Neuronal stem cell (in vitro differentiated cells): ENCODE measurements around the gene ITPRID1.
A peak's percentile ranks its signal among the peaks of the same experiment; 100 is the strongest.

Source experiments
- DNase-seq: peaks from one replicate; pipeline ENCODE4 v3.0.0-alpha.2; 2013; ENCODE audit warnings: low spot score
- H2AFZ ChIP-seq: one replicate; pipeline ENCODE4 v1.6.1; 2013; ENCODE audit warnings: mild to moderate bottlenecking, low read length, inconsistent platforms
- H2AK5ac ChIP-seq: 2 replicates; pipeline ENCODE4 v1.6.1; 2013; ENCODE audit warnings: low read depth, mild to moderate bottlenecking, inconsistent platforms, low read length, moderate library complexity, mixed read lengths
- H2BK120ac ChIP-seq: 2 replicates; pipeline ENCODE4 v1.6.1; 2013; ENCODE audit warnings: low read depth, mild to moderate bottlenecking, inconsistent platforms, low read length, moderate library complexity, mixed read lengths
- H2BK12ac ChIP-seq: one replicate; pipeline ENCODE4 v1.6.1; 2013; ENCODE audit warnings: low read length, inconsistent platforms
- H2BK15ac ChIP-seq: 2 replicates; pipeline ENCODE4 v1.6.1; 2013; ENCODE audit warnings: mild to moderate bottlenecking, low read length, inconsistent platforms, mixed read lengths
- H2BK5ac ChIP-seq: one replicate; pipeline ENCODE4 v1.6.1; 2013; ENCODE audit warnings: inconsistent platforms, mild to moderate bottlenecking, low read length, moderate library complexity
- H3K14ac ChIP-seq: one replicate; pipeline ENCODE4 v1.6.1; 2013; ENCODE audit warnings: low read length, inconsistent platforms
- H3K18ac ChIP-seq: 2 replicates; pipeline ENCODE4 v1.6.1; 2013; ENCODE audit warnings: low read length, inconsistent platforms
- H3K23ac ChIP-seq: 2 replicates; pipeline ENCODE4 v1.6.1; 2013; ENCODE audit warnings: low read depth, mild to moderate bottlenecking, mixed read lengths, low read length, inconsistent platforms; ENCODE audit not compliant: poor library complexity
- H3K27ac ChIP-seq: replicated peaks from 3 replicates; pipeline ENCODE4 v1.5.1; 2013; ENCODE audit warnings: low read length, inconsistent platforms
- H3K27me3 ChIP-seq, 3 experiments: 2 replicates each; pipeline ENCODE4 v1.6.1; 2013; ENCODE audit warnings: low read length in 3 of 3, mild to moderate bottlenecking in 2 of 3, inconsistent platforms in 1 of 3, low read depth in 1 of 3, mixed read lengths in 1 of 3, moderate library complexity in 1 of 3; ENCODE audit not compliant: control insufficient read depth in 3 of 3, insufficient read depth in 3 of 3
- H3K36me3 ChIP-seq, 2 donors: replicated peaks in 1 of 2; 2 replicates each; pipeline ENCODE4 v1.6.1; 2013; ENCODE audit warnings: low read length in 2 of 2; ENCODE audit not compliant: control insufficient read depth in 2 of 2, insufficient read depth in 2 of 2
- H3K4ac ChIP-seq: 2 replicates; pipeline ENCODE4 v1.6.1; 2013; ENCODE audit warnings: inconsistent platforms, mild to moderate bottlenecking, low read length, moderate library complexity
- H3K4me1 ChIP-seq, 2 donors: 1 replicate in 1 of 2; 2 replicates in 1 of 2; pipeline ENCODE4 v1.6.1; 2013; ENCODE audit warnings: low read length in 2 of 2, low read depth in 1 of 2; ENCODE audit not compliant: control insufficient read depth in 2 of 2, insufficient read depth in 1 of 2
- H3K4me2 ChIP-seq: one replicate; pipeline ENCODE4 v1.6.1; 2013; ENCODE audit warnings: mild to moderate bottlenecking, low read length, inconsistent platforms; ENCODE audit not compliant: insufficient read depth, poor library complexity, severe bottlenecking
- H3K4me3 ChIP-seq, 2 donors: 2 replicates each; pipeline ENCODE4 v1.5.1; 2013; ENCODE audit warnings: low read length in 2 of 2, mild to moderate bottlenecking in 2 of 2, inconsistent platforms in 1 of 2, moderate library complexity in 1 of 2
- H3K79me1 ChIP-seq: one replicate; pipeline ENCODE4 v1.6.1; 2013; ENCODE audit warnings: low read depth, mild to moderate bottlenecking, inconsistent platforms, low read length, moderate library complexity
- H3K9ac ChIP-seq: one replicate; pipeline ENCODE4 v1.6.1; 2013; ENCODE audit warnings: mild to moderate bottlenecking, low read depth, low read length, inconsistent platforms; ENCODE audit not compliant: poor library complexity
- H3K9me3 ChIP-seq, 2 donors: replicated peaks in 1 of 2; 2 replicates each; pipeline versions ENCODE3 to v1.6.1; 2013; ENCODE audit warnings: low read length in 2 of 2, mild to moderate bottlenecking in 2 of 2, inconsistent platforms in 1 of 2, low read depth in 1 of 2, mixed read lengths in 1 of 2, moderate library complexity in 1 of 2; ENCODE audit not compliant: control insufficient read depth in 2 of 2, insufficient read depth in 1 of 2
- H4K8ac ChIP-seq: one replicate; pipeline ENCODE4 v1.6.1; 2013; ENCODE audit warnings: low read depth, mild to moderate bottlenecking, inconsistent platforms, low read length, moderate library complexity
- H4K91ac ChIP-seq: one replicate; pipeline ENCODE4 v1.6.1; 2013; ENCODE audit warnings: low read length, low read depth, mild to moderate bottlenecking, inconsistent platforms; ENCODE audit not compliant: poor library complexity
- WGBS, 2 donors: extraction: QIAGEN DNeasy Blood & Tissue Kit; methylation state at CpG; one replicate each; pipeline ENCODE4 v1.1.7; 2013; ENCODE audit warnings: missing lambda C conversion rate in 2 of 2, mixed read lengths in 1 of 2; ENCODE audit not compliant: insufficient read length in 2 of 2, insufficient replicate concordance in 1 of 2; ENCODE audit errors: extremely low coverage in 2 of 2; 5-methylcytosine and 5-hydroxymethylcytosine counted together

Gene ITPRID1

GRCh38 chr7:31488562-31489203, 25.2 kb upstream of the ITPRID1 start:
- no peak overlapping the region for H3K4me2 ChIP-seq
- H3K18ac ChIP-seq = no peak overlapping the region
- no peak overlapping the region for H3K27ac ChIP-seq
- no peak overlapping the region for H2BK12ac ChIP-seq
- no peak overlapping the region for H2BK120ac ChIP-seq
- H2BK15ac ChIP-seq = no peak overlapping the region
- no peaks in the 10 kb centered on the region for H3K9me3 ChIP-seq
- H2BK5ac ChIP-seq = no peak overlapping the region
- H3K4me3 ChIP-seq = no peak overlapping the region
- peak; percentile 33 for DNase-seq
- H4K91ac ChIP-seq = no peak overlapping the region
- WGBS, 2 donors = no CpG with 5 or more reads among the region's 15 CpGs
- no peak overlapping the region for H2AK5ac ChIP-seq
- no peak overlapping the region for H3K23ac ChIP-seq
- no peak overlapping the region for H3K9ac ChIP-seq
- H3K27me3 ChIP-seq = no peaks in the 10 kb centered on the region
- peaks cover 0 to 2% of the 10 kb centered on the region in 2 donors for H3K4me1 ChIP-seq
- H3K4ac ChIP-seq = no peak overlapping the region
- no peak overlapping the region for H3K14ac ChIP-seq
- H3K79me1 ChIP-seq = no peaks in the 10 kb centered on the region
- H3K36me3 ChIP-seq = no peaks in the 10 kb centered on the region
- no peak overlapping the region for H2AFZ ChIP-seq
- H4K8ac ChIP-seq = no peak overlapping the region

GRCh38 chr7:31490796-31491314, 23.0 kb upstream of the ITPRID1 start:
- no peak overlapping the region for H3K18ac ChIP-seq
- no peaks in the 10 kb centered on the region for H3K36me3 ChIP-seq
- no peak overlapping the region for H3K27ac ChIP-seq
- H3K4ac ChIP-seq = no peak overlapping the region
- H3K14ac ChIP-seq = no peak overlapping the region
- H3K9me3 ChIP-seq = no peaks in the 10 kb centered on the region
- H4K91ac ChIP-seq = no peak overlapping the region
- H2AFZ ChIP-seq = no peak overlapping the region
- no peak overlapping the region for H2BK120ac ChIP-seq
- no peak overlapping the region for H2BK15ac ChIP-seq
- no peaks in the 10 kb centered on the region for H3K27me3 ChIP-seq
- no peak overlapping the region for H2BK12ac ChIP-seq
- H3K79me1 ChIP-seq = no peaks in the 10 kb centered on the region
- no peak for DNase-seq
- H3K9ac ChIP-seq = no peak overlapping the region
- WGBS, 2 donors = no CpG with 5 or more reads among the region's 2 CpGs
- peaks cover 1 to 7% of the 10 kb centered on the region in 2 donors for H3K4me1 ChIP-seq
- H3K23ac ChIP-seq = no peak overlapping the region
- no peak overlapping the region for H2AK5ac ChIP-seq
- H3K4me2 ChIP-seq = no peak overlapping the region
- H3K4me3 ChIP-seq = no peak overlapping the region
- no peak overlapping the region for H2BK5ac ChIP-seq
- no peak overlapping the region for H4K8ac ChIP-seq

DNA sequence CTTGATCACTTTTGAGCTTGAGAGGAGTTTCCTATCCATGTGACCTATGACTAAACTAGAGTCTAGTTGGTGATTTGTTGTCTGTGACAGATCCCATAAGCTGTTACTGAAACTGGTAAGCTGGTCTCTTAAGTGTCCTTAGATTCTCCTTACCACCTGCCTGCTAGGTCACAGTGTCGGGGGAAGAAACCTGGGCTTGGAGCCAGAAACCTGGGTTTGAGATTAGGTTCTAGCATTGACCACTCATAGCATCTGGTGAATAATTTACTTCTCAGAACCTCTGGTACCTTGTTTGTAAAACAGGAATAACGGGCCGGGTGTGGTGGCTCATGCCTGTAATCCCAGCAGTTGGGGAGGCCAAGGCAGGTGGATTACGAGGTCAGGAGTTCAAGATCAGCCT, 21.8 kb upstream of the ITPRID1 start:
- no peak overlapping the region for H2AK5ac ChIP-seq
- H3K4me2 ChIP-seq = no peak overlapping the region
- H3K4me1 ChIP-seq = peaks cover 1 to 7% of the 10 kb centered on the region in 2 donors
- H3K23ac ChIP-seq = no peak overlapping the region
- no peak overlapping the region for H3K18ac ChIP-seq
- no peak overlapping the region for H3K4ac ChIP-seq
- no peak overlapping the region for H3K9ac ChIP-seq
- H2BK12ac ChIP-seq = no peak overlapping the region
- no peaks in the 10 kb centered on the region for H3K27me3 ChIP-seq
- H3K36me3 ChIP-seq = no peaks in the 10 kb centered on the region
- no peak overlapping the region for H2BK120ac ChIP-seq
- H3K79me1 ChIP-seq = no peaks in the 10 kb centered on the region
- no peak overlapping the region for H4K8ac ChIP-seq
- no peak overlapping the region for H3K4me3 ChIP-seq
- no peaks in the 10 kb centered on the region for H3K9me3 ChIP-seq
- no CpG with 5 or more reads among the region's 4 CpGs for WGBS, 2 donors
- no peak overlapping the region for H2AFZ ChIP-seq
- no peak for DNase-seq
- no peak overlapping the region for H3K27ac ChIP-seq
- H3K14ac ChIP-seq = no peak overlapping the region
- H2BK5ac ChIP-seq = no peak overlapping the region
- H4K91ac ChIP-seq = no peak overlapping the region
- no peak overlapping the region for H2BK15ac ChIP-seq

GRCh38 chr7:31493714-31494181, 20.1 kb upstream of the ITPRID1 start:
- no peak overlapping the region for H2BK5ac ChIP-seq
- no peak overlapping the region for H3K27ac ChIP-seq
- H3K4me2 ChIP-seq = no peak overlapping the region
- H3K4me1 ChIP-seq = peaks cover 1 to 7% of the 10 kb centered on the region in 2 donors
- H3K9me3 ChIP-seq = no peaks in the 10 kb centered on the region
- H3K14ac ChIP-seq = no peak overlapping the region
- H3K36me3 ChIP-seq = no peaks in the 10 kb centered on the region
- no peak overlapping the region for H3K4me3 ChIP-seq
- peak overlapping the region; percentile 49 for H2AFZ ChIP-seq
- H4K91ac ChIP-seq = no peak overlapping the region
- H2BK120ac ChIP-seq = no peak overlapping the region
- H2AK5ac ChIP-seq = no peak overlapping the region
- H3K23ac ChIP-seq = no peak overlapping the region
- no CpG with 5 or more reads among the region's 3 CpGs for whole genome bisulfite sequencing, 2 donors
- no peak overlapping the region for H3K18ac ChIP-seq
- DNase-seq = no peak
- H3K4ac ChIP-seq = no peak overlapping the region
- H3K79me1 ChIP-seq = no peaks in the 10 kb centered on the region
- H2BK12ac ChIP-seq = no peak overlapping the region
- H4K8ac ChIP-seq = no peak overlapping the region
- no peaks in the 10 kb centered on the region for H3K27me3 ChIP-seq
- no peak overlapping the region for H3K9ac ChIP-seq
- no peak overlapping the region for H2BK15ac ChIP-seq
